HepG2 (cell line): ENCODE results near the gene MRPL37.

Experiments used
- ATF3 ChIP-seq: sonication (generic); formaldehyde crosslinking; IDR thresholded peaks from 2 replicates; pipeline ENCODE4 v1.4.0; 2020; ENCODE audit warnings: missing genetic modification reagents
- BCL6 ChIP-seq: IDR thresholded peaks from 2 replicates; pipeline ENCODE4 v1.6.1; 2016; ENCODE audit warnings: missing genetic modification reagents, missing compliant biosample characterization
- CTCF ChIP-seq: sonication (generic); formaldehyde crosslinking; IDR thresholded peaks from 2 replicates; pipeline ENCODE4 v1.5.0; 2020; ENCODE audit warnings: mild to moderate bottlenecking, missing genetic modification reagents, moderate library complexity
- DMTF1 ChIP-seq: sonication (generic); formaldehyde crosslinking; IDR thresholded peaks from 2 replicates; pipeline ENCODE4 v1.4.0; 2020; ENCODE audit warnings: mild to moderate bottlenecking, missing genetic modification reagents
- ERF ChIP-seq: IDR thresholded peaks from 2 replicates; pipeline ENCODE4 v1.6.1; 2018; ENCODE audit warnings: missing biosample characterization, missing genetic modification reagents
- FOSL1 ChIP-seq: sonication (generic); formaldehyde crosslinking; IDR thresholded peaks from 2 replicates; pipeline ENCODE4 v1.9.0; 2021; ENCODE audit warnings: missing genetic modification reagents, borderline replicate concordance
- NFATC3 ChIP-seq: sonication (generic); formaldehyde crosslinking; IDR thresholded peaks from 2 replicates; pipeline ENCODE4 v1.5.1; 2020; ENCODE audit warnings: mild to moderate bottlenecking, missing genetic modification reagents
- NFYB ChIP-seq: sonication (generic); formaldehyde crosslinking; IDR thresholded peaks from 2 replicates; pipeline ENCODE4 v1.4.0; 2020; ENCODE audit warnings: missing genetic modification reagents
- POLR2A ChIP-seq, 2 experiments: IDR thresholded peaks; 2 replicates each; pipeline ENCODE4 v1.6.1; 2011; ENCODE audit warnings: low read depth in 2 of 2, low read length in 2 of 2, mild to moderate bottlenecking in 1 of 2, moderate library complexity in 1 of 2; ENCODE audit not compliant: insufficient read depth in 1 of 2
- SOX6 ChIP-seq, 2 experiments: fragments of 450-650 bp in 1 of 2; sonication (generic) in 1 of 2; formaldehyde crosslinking in 1 of 2; IDR thresholded peaks; 2 replicates each; pipeline versions ENCODE4 v1.4.0 to v1.6.1; 2017 to 2020; ENCODE audit warnings: antibody characterized with exemption in 1 of 2, mild to moderate bottlenecking in 1 of 2, missing genetic modification reagents in 1 of 2
- STAT5B ChIP-seq: sonication (generic); formaldehyde crosslinking; IDR thresholded peaks from 2 replicates; pipeline ENCODE4 v1.4.0; 2020; ENCODE audit warnings: missing genetic modification reagents
- ZNF3 ChIP-seq: IDR thresholded peaks from 2 replicates; pipeline ENCODE4 v1.7.0; 2017; ENCODE audit warnings: inconsistent platforms
- ZNF780A ChIP-seq: sonication (generic); formaldehyde crosslinking; IDR thresholded peaks from 2 replicates; pipeline ENCODE4 v1.8.0; 2022; ENCODE audit warnings: mild to moderate bottlenecking, missing genetic modification reagents, moderate library complexity

- TF ChIP-seq CTCF (CRISPR knock-in tag): no peak
- TF ChIP-seq BCL6: no peak
- TF ChIP-seq ERF (CRISPR knock-in tag): no peak
- no peak for TF ChIP-seq ZNF780A (CRISPR knock-in tag)
- TF ChIP-seq DMTF1: no peak
- TF ChIP-seq NFATC3 (CRISPR knock-in tag): no peak
- TF ChIP-seq FOSL1 (CRISPR knock-in tag): no peak
- no peak for TF ChIP-seq POLR2A (IDR thresholded peaks at IDR 0.05; ENCODE audit: insufficient read depth in 1 of 2, low read depth in 2 of 2, low read length in 2 of 2)
- TF ChIP-seq ZNF3 (CRISPR knock-in tag): no peak
- TF ChIP-seq SOX6 (IDR thresholded peaks at IDR 0.05): no peak
- no peak for TF ChIP-seq SOX6 (CRISPR knock-in tag; IDR thresholded peaks at IDR 0.05)
- TF ChIP-seq NFYB (CRISPR knock-in tag): no peak
- no peak for TF ChIP-seq ATF3 (CRISPR knock-in tag)
- no peak for TF ChIP-seq STAT5B (CRISPR knock-in tag)
Observed at GRCh38 chr1:54218883-54219687, 19.1 kb downstream of the MRPL37 start.
